GM23338 (cell line): Measurements from ENCODE around the gene GPR6. TPM values are rescaled to one million over a fixed set of nuclear protein-coding genes. Genes with fewer than 3 reads are reported as not detected.

Source experiments
- ATAC-seq: fragments of 200-7000 bp; cut with Tn5 transposase; 3 replicates; pipeline ENCODE4 v1.9.1; 2020
- DNase-seq: peaks from one replicate; pipeline ENCODE4 v3.0.0-alpha.2; 2015; ENCODE audit warnings: low spot score
- H2AFZ ChIP-seq: fragments of 200-600 bp; sonication (generic); 2 replicates; pipeline ENCODE4 v1.8.0; 2016; ENCODE audit warnings: antibody characterized with exemption, mild to moderate bottlenecking, moderate library complexity
- H3F3A ChIP-seq: fragments of 200-600 bp; sonication (generic); replicated peaks from 2 replicates; pipeline ENCODE4 v1.8.0; 2017; ENCODE audit warnings: antibody characterized with exemption, mixed run types, low read depth
- H3K27ac ChIP-seq: fragments of 200-600 bp; sonication (generic); 2 replicates; pipeline ENCODE4 v1.6.1; 2016; ENCODE audit warnings: low read depth
- H3K27me3 ChIP-seq: fragments of 200-600 bp; sonication (generic); 2 replicates; pipeline ENCODE4 v1.8.0; 2016; ENCODE audit warnings: mild to moderate bottlenecking, mixed run types, moderate library complexity; ENCODE audit not compliant: insufficient read depth
- H3K36me3 ChIP-seq: fragments of 200-600 bp; sonication (generic); 2 replicates; pipeline ENCODE4 v1.8.0; 2016; ENCODE audit warnings: mild to moderate bottlenecking; ENCODE audit not compliant: insufficient read depth
- H3K4me1 ChIP-seq: fragments of 200-600 bp; sonication (generic); 2 replicates; pipeline ENCODE4 v1.8.0; 2016; ENCODE audit warnings: mild to moderate bottlenecking, moderate library complexity; ENCODE audit not compliant: insufficient read depth
- H3K4me2 ChIP-seq: fragments of 200-600 bp; sonication (generic); 2 replicates; pipeline ENCODE4 v1.7.1; 2017; ENCODE audit warnings: mixed run types
- H3K4me3 ChIP-seq: fragments of 200-600 bp; sonication (generic); 2 replicates; pipeline ENCODE4 v1.6.1; 2016; ENCODE audit warnings: mixed run types
- H3K79me2 ChIP-seq: fragments of 200-600 bp; sonication (generic); replicated peaks from 2 replicates; pipeline ENCODE4 v1.8.0; 2017; ENCODE audit warnings: mild to moderate bottlenecking; ENCODE audit not compliant: insufficient read depth
- H3K9me2 ChIP-seq: fragments of 200-600 bp; sonication (generic); 2 replicates; pipeline ENCODE4 v1.8.0; 2017; ENCODE audit not compliant: insufficient read depth
- H4K20me1 ChIP-seq: fragments of 200-600 bp; sonication (generic); replicated peaks from 2 replicates; pipeline ENCODE4 v1.8.0; 2017; ENCODE audit warnings: mild to moderate bottlenecking; ENCODE audit not compliant: insufficient read depth
- H3K27ac Mint-ChIP-seq: 2 replicates; pipeline ENCODE4 v1.8.0; 2020; ENCODE audit warnings: inconsistent platforms, mild to moderate bottlenecking, moderate library complexity, mixed read lengths
- H3K27me3 Mint-ChIP-seq: 3 replicates; pipeline ENCODE4 v1.8.0; 2022; ENCODE audit warnings: low read depth, mild to moderate bottlenecking, moderate library complexity, mixed read lengths, inconsistent platforms; ENCODE audit not compliant: insufficient read depth, poor library complexity
- H3K36me3 Mint-ChIP-seq: 3 replicates; pipeline ENCODE4 v1.8.0; 2021; ENCODE audit warnings: low read depth, mild to moderate bottlenecking, inconsistent platforms, moderate library complexity, mixed read lengths
- H3K4me1 Mint-ChIP-seq: 3 replicates; pipeline ENCODE4 v1.8.0; 2020; ENCODE audit warnings: mild to moderate bottlenecking, inconsistent platforms, mixed read lengths
- H3K4me3 Mint-ChIP-seq: 3 replicates; pipeline ENCODE4 v1.8.0; 2021; ENCODE audit warnings: moderate library complexity, mild to moderate bottlenecking, inconsistent platforms, mixed read lengths
- H3K9me3 Mint-ChIP-seq: 3 replicates; pipeline ENCODE4 v1.8.0; 2020; ENCODE audit warnings: moderate library complexity, mild to moderate bottlenecking, inconsistent platforms, mixed read lengths
- CREB1 ChIP-seq: fragments of 250-450 bp; sonication (Bioruptor Pico); IDR thresholded peaks from 2 replicates; pipeline ENCODE4 v1.5.0; 2020; ENCODE audit warnings: low read depth, mild to moderate bottlenecking, moderate library complexity
- CTCF ChIP-seq, 2 experiments: fragments of 200-600 bp in 1 of 2; sonication (generic) in 1 of 2; conservative IDR thresholded peaks; 2 replicates each; pipeline versions ENCODE4 v1.5.1 to v1.6.1; 2016 to 2017; ENCODE audit warnings: antibody characterized with exemption in 2 of 2, low read depth in 2 of 2, mild to moderate bottlenecking in 2 of 2, moderate library complexity in 1 of 2
- ETS1 ChIP-seq: IDR thresholded peaks from 2 replicates; pipeline ENCODE4 v1.6.1; 2016; ENCODE audit warnings: antibody characterized with exemption
- EZH2 ChIP-seq: fragments of 200-600 bp; sonication (generic); IDR thresholded peaks from one replicate; pipeline ENCODE4 v1.8.0; 2017; ENCODE audit warnings: antibody characterized with exemption, mild to moderate bottlenecking, low read depth; ENCODE audit not compliant: unreplicated experiment
- EZH2phosphoT487 ChIP-seq: fragments of 200-600 bp; sonication (generic); IDR thresholded peaks from one replicate; pipeline ENCODE4 v1.8.1; 2018; ENCODE audit warnings: antibody characterized with exemption; ENCODE audit not compliant: unreplicated experiment
- JUNB ChIP-seq: IDR thresholded peaks from one replicate; pipeline ENCODE4 v1.6.1; 2016; ENCODE audit warnings: antibody characterized with exemption; ENCODE audit not compliant: unreplicated experiment
- NANOG ChIP-seq: IDR thresholded peaks from 2 replicates; pipeline ENCODE4 v1.6.1; 2016; ENCODE audit warnings: antibody characterized with exemption, borderline replicate concordance
- POLR2AphosphoS5 ChIP-seq: IDR thresholded peaks from 2 replicates; pipeline ENCODE4 v1.6.1; 2016; ENCODE audit warnings: antibody characterized with exemption, low read depth
- REST ChIP-seq: IDR thresholded peaks from one replicate; pipeline ENCODE4 v1.6.1; 2018; ENCODE audit warnings: antibody characterized with exemption; ENCODE audit not compliant: unreplicated experiment
- ZNF114 ChIP-seq: fragments of 250-450 bp; sonication (Bioruptor Pico); IDR thresholded peaks from 2 replicates; pipeline ENCODE4 v1.5.0; 2020; ENCODE audit warnings: mild to moderate bottlenecking, moderate library complexity
- ZNF462 ChIP-seq: fragments of 250-450 bp; sonication (Bioruptor Pico); IDR thresholded peaks from 2 replicates; pipeline ENCODE4 v1.5.0; 2020; ENCODE audit warnings: mild to moderate bottlenecking, moderate library complexity
- polyA plus RNA-seq: library from polyadenylated mRNA; unstranded; fragments of >200 nt; fragmentation: Nextera tagmentation; extraction: Ambion mirVana; gene quantifications from 2 replicates; pipeline ENCODE4 v1.2.1, GENCODE V29; 2016
- total RNA-seq: library from RNA; depleted of rRNA; stranded (reverse); fragments of >200 nt; shearing (Covaris generic); gene quantifications from 2 replicates; pipeline ENCODE4 v1.2.3, GENCODE V29; 2014

Gene GPR6
- total and polyA plus RNA-seq, 2 experiments from 2014 or later, result 0.49 TPM; not detected in 1

GRCh38 chr6:110017946-110018345 is 39.8 kb downstream of the GPR6 start:
- Mint-ChIP-seq H3K9me3 (no peaks in the 10 kb centered on the region), H3K27me3 (peaks cover 1% of the 10 kb centered on the region), H3K27ac (no peak overlapping the region), H3K36me3 (no peaks in the 10 kb centered on the region), H3K4me3 (no peak overlapping the region), H3K4me1 (peaks cover 6% of the 10 kb centered on the region; the same call in 1 of the 3 replicates)
- no peaks in the 10 kb centered on the region for H3K9me2 ChIP-seq
- H3K4me3 ChIP-seq, result no peak overlapping the region
- no peak overlapping the region for H3K27ac ChIP-seq
- no peaks in the 10 kb centered on the region for H4K20me1 ChIP-seq
- H3K79me2 ChIP-seq, result no peaks in the 10 kb centered on the region
- no peaks in the 10 kb centered on the region for H3K36me3 ChIP-seq
- TF ChIP-seq NANOG (no peak), CTCF (conservative IDR thresholded peaks at IDR 0.05; ENCODE audit: low read depth in 2 of 2) (no peak), REST (no peak), JUNB (no peak), EZH2 (no peak), CREB1 (CRISPR knock-in tag) (no peak), EZH2phosphoT487 (no peak), ETS1 (no peak), ZNF114 (CRISPR knock-in tag) (no peak), POLR2AphosphoS5 (no peak)
- H3K4me2 ChIP-seq, result no peak overlapping the region
- H2AFZ ChIP-seq, result no peak overlapping the region
- ATAC-seq, result no peak
- H3F3A ChIP-seq, result no peaks in the 10 kb centered on the region
- DNase-seq, result no peak
- no peaks in the 10 kb centered on the region for H3K27me3 ChIP-seq
- no peaks in the 10 kb centered on the region for H3K4me1 ChIP-seq

- Mint-ChIP-seq H3K4me3 (no peak overlapping the region), H3K27ac (no peak overlapping the region), H3K4me1 (peaks cover 6% of the 10 kb centered on the region; the same call in 1 of the 3 replicates), H3K9me3 (no peaks in the 10 kb centered on the region), H3K36me3 (no peaks in the 10 kb centered on the region), H3K27me3 (peaks cover 4% of the 10 kb centered on the region)
- H3K4me1 ChIP-seq, result no peaks in the 10 kb centered on the region
- DNase-seq (no peak), ATAC-seq (no peak)
- H3K4me2 ChIP-seq, result no peak overlapping the region
- H3K27me3 ChIP-seq, result no peaks in the 10 kb centered on the region
- no peak overlapping the region for H3K4me3 ChIP-seq
- no peaks in the 10 kb centered on the region for H4K20me1 ChIP-seq
- no peak overlapping the region for H3K27ac ChIP-seq
- no peaks in the 10 kb centered on the region for H3F3A ChIP-seq
- no peaks in the 10 kb centered on the region for H3K36me3 ChIP-seq
- no peaks in the 10 kb centered on the region for H3K9me2 ChIP-seq
- H3K79me2 ChIP-seq, result no peaks in the 10 kb centered on the region
- H2AFZ ChIP-seq, result no peak overlapping the region
- TF ChIP-seq ZNF462 (CRISPR knock-in tag) (no peak), JUNB (no peak)
Measured at GRCh38 chr6:110018486-110018885, 40.4 kb downstream of the GPR6 start.
